ENCODE results near the gene CA11.

Gene CA11

GRCh38 chr19:48613024-48613851 lies 32.7 kb downstream of the CA11 start:
- no peak for DNase-seq

- no peak for DNase-seq
Measured at GRCh38 chr19:48611872-48612271, 34.1 kb downstream of the CA11 start.

GRCh38 chr19:48609571-48610108 lies 36.3 kb downstream of the CA11 start:
- no peak for DNase-seq

- DNase-seq: peak; percentile 62
Measured at GRCh38 chr19:48608798-48609263, 37.2 kb downstream of the CA11 start.

GRCh38 chr19:48607359-48607755 lies 38.6 kb downstream of the CA11 start:
- DNase-seq: no peak

- no peak for DNase-seq
Measured at GRCh38 chr19:48606463-48607358, 39.3 kb downstream of the CA11 start, which contains the start of gene SPACA4. SPACA4 (plus strand) TSS chr19:48606742; CDS start chr19:48606979, 237 bp downstream.

- DNase-seq: no peak
Measured at GRCh38 chr19:48603850-48604249, 42.1 kb downstream of the CA11 start.

- no peak for DNase-seq
Measured at GRCh38 chr19:48603449-48603848, 42.5 kb downstream of the CA11 start.

- no peak for DNase-seq
Measured at GRCh38 chr19:48603001-48603400, 43.0 kb downstream of the CA11 start.

GRCh38 chr19:48600679-48601417 lies 45.1 kb downstream of the CA11 start:
- no peak for DNase-seq

GRCh38 chr19:48598996-48599700 lies 46.8 kb downstream of the CA11 start:
- no peak for DNase-seq

GRCh38 chr19:48596679-48597465 lies 49.1 kb downstream of the CA11 start:
- no peak for DNase-seq

GRCh38 chr19:48596237-48596636 lies 49.8 kb downstream of the CA11 start:
- no peak for DNase-seq

GRCh38 chr19:48595833-48596232 lies 50.2 kb downstream of the CA11 start:
- DNase-seq: no peak

GRCh38 chr19:48595171-48595570 lies 50.8 kb downstream of the CA11 start:
- DNase-seq: no peak

- DNase-seq: no peak
Measured at GRCh38 chr19:48591021-48591420, 55.0 kb downstream of the CA11 start.

GRCh38 chr19:48588670-48589401 lies 57.2 kb downstream of the CA11 start:
- peak; percentile 83 for DNase-seq
